Cardiac fibroblast (primary cell): ENCODE results near the gene SCMH1.

Experiments
- DNase-seq, 2 donors: peaks; one replicate each; pipeline versions ENCODE4 v3.0.0 to v3.0.0-alpha.2; 2010; ENCODE audit warnings: low read depth in 2 of 2
- H3K4me3 ChIP-seq, 2 donors: replicated peaks in 1 of 2; 1 replicate in 1 of 2; 2 replicates in 1 of 2; pipeline ENCODE4 v1.5.1; 2011; ENCODE audit warnings: low read depth in 2 of 2, low read length in 2 of 2, mild to moderate bottlenecking in 2 of 2, moderate library complexity in 1 of 2
- TF ChIP-seq, protein P1 (sequence below): IDR thresholded peaks from one replicate; pipeline ENCODE4 v1.5.1; 2011; ENCODE audit warnings: low read depth, mild to moderate bottlenecking, low read length, inconsistent platforms

SCMH1 gene

DNA sequence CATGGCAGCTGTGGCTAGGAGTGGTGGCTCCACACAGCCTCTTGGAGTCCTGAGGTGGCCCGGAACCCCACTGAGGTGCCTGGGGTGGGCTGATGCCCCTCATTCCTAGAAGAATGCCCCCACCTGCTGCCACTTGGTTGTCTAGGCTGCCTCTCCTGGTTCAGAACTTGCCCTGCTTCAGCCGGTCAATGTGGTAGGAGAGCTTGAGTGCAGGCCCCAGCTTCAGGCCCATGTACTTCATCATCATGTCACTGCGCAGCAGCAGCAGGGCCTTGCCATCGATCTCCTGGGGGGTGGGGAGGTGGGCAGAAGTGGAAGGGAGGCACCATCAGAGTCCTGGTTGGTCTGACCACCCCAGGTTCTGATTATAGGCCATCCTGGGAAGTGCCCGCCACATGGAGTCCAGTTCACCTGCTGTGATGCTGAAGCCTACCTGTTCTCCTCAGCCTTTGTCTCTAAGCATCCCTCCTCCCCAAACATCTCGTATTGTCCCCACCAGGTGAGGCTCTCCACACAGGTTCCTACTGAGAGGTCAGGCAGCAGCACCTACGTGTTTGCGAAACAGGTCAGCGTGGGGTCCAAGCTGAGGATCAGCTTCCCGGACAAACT, 214.0 kb downstream of the SCMH1 start:
- TF ChIP-seq, protein P1, sequence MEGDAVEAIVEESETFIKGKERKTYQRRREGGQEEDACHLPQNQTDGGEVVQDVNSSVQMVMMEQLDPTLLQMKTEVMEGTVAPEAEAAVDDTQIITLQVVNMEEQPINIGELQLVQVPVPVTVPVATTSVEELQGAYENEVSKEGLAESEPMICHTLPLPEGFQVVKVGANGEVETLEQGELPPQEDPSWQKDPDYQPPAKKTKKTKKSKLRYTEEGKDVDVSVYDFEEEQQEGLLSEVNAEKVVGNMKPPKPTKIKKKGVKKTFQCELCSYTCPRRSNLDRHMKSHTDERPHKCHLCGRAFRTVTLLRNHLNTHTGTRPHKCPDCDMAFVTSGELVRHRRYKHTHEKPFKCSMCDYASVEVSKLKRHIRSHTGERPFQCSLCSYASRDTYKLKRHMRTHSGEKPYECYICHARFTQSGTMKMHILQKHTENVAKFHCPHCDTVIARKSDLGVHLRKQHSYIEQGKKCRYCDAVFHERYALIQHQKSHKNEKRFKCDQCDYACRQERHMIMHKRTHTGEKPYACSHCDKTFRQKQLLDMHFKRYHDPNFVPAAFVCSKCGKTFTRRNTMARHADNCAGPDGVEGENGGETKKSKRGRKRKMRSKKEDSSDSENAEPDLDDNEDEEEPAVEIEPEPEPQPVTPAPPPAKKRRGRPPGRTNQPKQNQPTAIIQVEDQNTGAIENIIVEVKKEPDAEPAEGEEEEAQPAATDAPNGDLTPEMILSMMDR: no peak
- no peak overlapping the region for H3K4me3 ChIP-seq
- DNase-seq: no peak

DNA sequence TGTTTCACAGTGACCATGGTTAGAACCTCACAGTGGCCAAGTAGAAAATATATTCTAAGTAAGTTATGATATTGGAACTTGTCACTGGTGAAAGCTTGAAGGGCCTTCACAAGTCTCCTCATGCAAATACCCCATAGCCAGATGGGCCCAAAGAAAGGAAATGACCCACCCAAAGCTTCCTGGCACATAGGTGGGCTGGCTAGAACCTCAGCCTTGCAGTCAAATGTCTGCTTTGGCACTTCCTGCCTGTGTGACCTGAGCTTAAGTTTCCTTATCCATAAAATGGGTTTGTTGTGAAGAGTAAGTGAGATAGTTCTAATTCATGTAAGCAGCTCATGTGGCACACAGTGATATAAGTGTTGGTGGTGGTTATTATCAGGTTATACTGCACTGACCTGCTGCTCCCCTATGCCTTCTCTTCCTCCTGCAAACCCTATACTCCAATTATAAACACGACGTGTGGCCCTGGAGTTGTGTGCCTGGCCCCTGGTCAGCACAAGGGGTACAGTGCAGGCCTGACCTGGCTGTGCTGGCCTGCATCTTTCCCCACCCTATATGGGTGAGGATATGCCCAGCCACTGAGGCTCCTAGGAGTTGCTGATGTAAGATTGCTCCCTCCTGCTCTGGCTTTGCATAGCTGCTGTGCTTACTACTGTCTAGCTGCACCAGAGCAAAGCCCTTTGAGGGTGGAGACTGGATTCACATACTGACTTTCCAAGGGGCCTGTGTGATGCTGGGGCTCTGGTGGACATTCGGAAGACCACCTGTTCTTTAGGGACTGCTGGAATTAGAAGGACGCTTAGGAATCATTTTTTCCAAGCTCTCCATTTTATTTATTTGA, 215.9 kb downstream of the SCMH1 start:
- TF ChIP-seq, protein P1: no peak
- no peak overlapping the region for H3K4me3 ChIP-seq
- DNase-seq: no peak

DNA sequence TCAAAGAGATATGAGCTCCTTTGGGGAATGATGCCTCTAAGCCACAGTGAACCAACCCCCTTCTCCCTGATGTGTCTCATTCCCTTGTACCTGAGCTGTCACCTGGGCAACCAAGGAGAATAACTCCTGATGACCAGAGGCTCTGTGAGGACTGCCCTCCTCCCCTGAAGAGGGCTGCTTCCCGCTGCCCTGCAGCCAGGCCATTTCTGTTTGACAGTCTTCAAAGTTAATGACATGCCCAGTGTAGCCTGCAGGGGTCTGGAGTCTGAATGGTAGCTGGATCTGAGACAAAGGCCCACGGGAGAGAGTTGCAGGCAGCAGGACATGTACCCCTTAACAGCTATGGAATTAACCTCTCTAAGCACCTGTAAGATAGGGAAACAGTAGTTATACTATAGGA, 217.2 kb downstream of the SCMH1 start:
- H3K4me3 ChIP-seq: no peak overlapping the region
- no peak for DNase-seq
- TF ChIP-seq, protein P1: no peak

DNA sequence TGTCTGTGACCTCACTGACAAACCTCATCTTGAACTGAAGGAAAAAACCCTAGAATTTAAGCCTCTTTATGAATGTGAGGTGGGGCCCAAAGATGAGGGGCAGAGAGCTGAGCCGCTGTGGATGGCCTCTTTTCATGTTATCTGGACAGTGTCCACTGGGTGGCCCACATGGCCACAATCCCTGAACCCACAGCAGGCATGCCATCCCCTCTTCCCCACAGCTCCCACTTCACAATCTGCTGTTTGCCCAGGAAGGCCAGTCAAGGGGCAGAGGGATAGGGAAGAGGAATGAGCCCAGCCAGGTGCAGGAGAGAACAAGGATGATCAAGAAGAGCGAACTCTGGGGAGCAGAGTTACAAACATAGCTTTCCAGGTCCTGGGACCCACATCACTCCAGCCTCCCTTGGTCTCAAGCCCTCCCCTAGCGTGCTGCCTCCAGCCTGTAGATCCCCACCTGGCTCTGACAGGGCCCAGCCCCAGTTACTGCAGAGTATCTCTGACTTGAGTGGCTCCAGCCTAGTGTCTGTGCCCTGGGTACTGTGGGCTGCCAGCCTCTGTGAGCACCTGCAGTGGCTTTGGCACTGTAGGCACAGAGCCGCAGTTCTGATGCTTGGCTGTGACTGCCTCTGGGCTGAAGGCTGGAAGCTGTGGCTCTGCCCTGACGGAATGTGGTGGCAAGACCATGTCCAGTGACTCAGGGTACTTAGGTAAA, 218.7 kb downstream of the SCMH1 start:
- no peak overlapping the region for H3K4me3 ChIP-seq
- peak; percentile 27 to 34 for DNase-seq
- TF ChIP-seq, protein P1: peak; percentile 46

DNA sequence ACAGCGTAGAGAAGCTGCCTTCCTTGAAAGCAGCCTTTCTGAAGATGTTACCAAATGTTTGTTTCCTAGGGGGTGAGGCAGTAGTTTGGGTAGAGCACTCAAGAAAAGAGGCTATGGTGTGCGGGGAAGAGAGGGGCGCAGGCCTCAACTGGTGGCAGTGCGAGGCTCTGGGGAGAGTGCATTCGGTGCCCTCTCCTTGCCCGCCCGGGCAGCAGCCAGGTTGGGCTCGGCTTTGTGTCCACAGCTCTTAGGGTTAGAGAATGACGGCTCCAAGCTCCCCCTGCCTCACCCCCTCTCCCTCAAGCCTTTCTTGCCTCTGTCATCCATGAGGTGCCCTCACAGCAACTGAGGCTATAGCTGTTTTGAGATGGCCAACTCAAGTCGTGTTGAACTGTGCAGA, 219.7 kb downstream of the SCMH1 start:
- DNase-seq: no peak
- H3K4me3 ChIP-seq: no peak overlapping the region

DNA sequence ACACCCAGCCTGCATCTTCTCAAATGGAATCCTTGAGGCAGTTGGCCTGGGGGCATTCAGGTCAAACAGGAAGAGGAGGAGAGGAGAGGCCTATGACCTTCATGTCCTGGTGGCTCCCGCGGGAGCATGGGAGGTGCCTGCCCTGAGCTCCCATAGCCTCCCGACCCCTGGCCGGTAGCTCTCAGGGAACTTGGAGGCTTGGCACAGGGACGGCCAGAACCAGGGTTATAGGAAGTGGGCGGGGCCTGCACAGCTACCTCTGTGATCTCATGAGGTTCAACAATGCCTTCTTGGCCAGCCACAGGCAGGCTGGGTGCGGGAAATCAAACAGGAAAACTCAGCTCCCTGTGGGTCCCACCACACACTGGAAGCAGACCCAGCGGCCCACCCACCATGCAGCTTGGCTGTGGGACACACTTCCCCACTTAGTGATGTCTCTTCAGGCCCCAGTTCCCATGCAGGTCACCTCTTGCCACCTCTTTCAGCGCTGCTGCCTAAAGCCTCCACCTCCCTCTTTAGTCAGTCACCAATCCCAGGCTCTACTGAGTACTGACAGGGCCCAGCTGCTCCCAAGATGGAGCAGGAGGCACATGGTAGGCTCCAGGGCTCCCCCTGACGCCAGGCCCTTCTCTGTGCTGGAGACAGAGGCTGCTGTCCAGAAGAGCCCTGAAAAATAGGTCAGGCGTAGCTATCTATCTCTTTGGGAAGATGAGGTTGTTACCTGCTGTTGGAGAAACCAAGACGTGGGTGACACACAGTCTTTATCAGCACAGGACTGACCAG, 220.4 kb downstream of the SCMH1 start, which contains the start of gene SLFNL1:
SLFNL1 (minus strand) TSS at position 200 of the 783 bp plus-strand sequence. CDS start 1,065 bp downstream, outside the sequence.
- peak; percentile 48 to 53 for DNase-seq
- TF ChIP-seq, protein P1: peak; percentile 14
- H3K4me3 ChIP-seq: no peak within 1 kb of the TSS

More for the DNA sequence above, 219.7 kb downstream of the SCMH1 start:
- TF ChIP-seq, protein P1: no peak
